Thoracic aorta (tissue), 2 donors: ENCODE data around the gene GPC6. TPM values are rescaled to one million over a fixed set of nuclear protein-coding genes. Genes with fewer than 3 reads are reported as not detected.

Source experiments
- ATAC-seq: fragments of 150-250 bp; one replicate; pipeline ENCODE4 v1.8.0; 2017; ENCODE audit warnings: low read depth; ENCODE audit not compliant: insufficient number of reproducible peaks, low FRiP score
- DNase-seq: peaks from one replicate; pipeline ENCODE4 v3.0.0-alpha.2; 2020; ENCODE audit warnings: low spot score
- H3K27ac ChIP-seq, 2 donors: fragments of 200-600 bp; sonication (generic); 1 replicate in 1 of 2; 2 replicates in 1 of 2; pipeline ENCODE4 v1.5.1; 2016; ENCODE audit warnings: mild to moderate bottlenecking in 2 of 2, moderate library complexity in 2 of 2
- H3K27me3 ChIP-seq: fragments of 200-600 bp; sonication (generic); replicated peaks from 2 replicates; pipeline ENCODE4 v1.6.0; 2016; ENCODE audit warnings: mild to moderate bottlenecking; ENCODE audit not compliant: insufficient read depth
- H3K36me3 ChIP-seq: fragments of 200-600 bp; sonication (generic); one replicate; pipeline ENCODE4 v1.5.1; 2016
- H3K4me1 ChIP-seq, 2 donors: fragments of 200-600 bp; sonication (generic); 1 replicate in 1 of 2; 2 replicates in 1 of 2; pipeline versions ENCODE4 v1.5.1 to v1.6.0; 2016; ENCODE audit warnings: low read depth in 2 of 2, mild to moderate bottlenecking in 1 of 2; ENCODE audit not compliant: control insufficient read depth in 1 of 2
- H3K4me3 ChIP-seq: fragments of 200-600 bp; sonication (generic); 2 replicates; pipeline ENCODE4 v1.5.1; 2016; ENCODE audit warnings: mild to moderate bottlenecking
- H3K9me3 ChIP-seq: fragments of 200-600 bp; sonication (generic); 2 replicates; pipeline ENCODE4 v1.5.1; 2016
- total RNA-seq, 2 donors: library from RNA; depleted of rRNA; stranded (reverse); fragments of >200 nt; gene quantifications; one replicate each; pipeline versions ENCODE4 v1.1.0 to v1.2.3, GENCODE V29; 2016
- TF ChIP-seq, protein P1 (sequence below): fragments of 200-600 bp; sonication (generic); IDR thresholded peaks from one replicate; pipeline ENCODE4 v1.5.1; 2019; ENCODE audit warnings: antibody characterized with exemption

GPC6 gene
- total RNA-seq, 2 donors from 2014 or later = 34.9 to 56.4 TPM

DNA sequence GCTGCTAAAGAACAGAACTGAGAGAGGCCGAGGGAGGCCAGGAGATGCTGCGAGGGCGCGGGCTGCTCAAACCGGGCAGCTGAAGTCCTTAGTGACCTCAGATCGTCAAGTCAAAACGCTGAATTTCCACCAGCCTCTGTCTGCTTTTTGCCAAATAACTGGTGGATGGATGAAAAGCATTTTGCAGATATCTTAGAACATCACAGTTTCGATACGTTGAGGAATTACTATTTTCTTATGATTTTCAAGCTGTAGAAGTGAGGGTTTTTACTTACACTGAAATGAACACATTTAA is 2.0 kb downstream of the GPC6 start:
- H3K4me1 ChIP-seq = peaks cover 14 to 29% of the 10 kb centered on the region in 2 donors
- TF ChIP-seq, protein P1, sequence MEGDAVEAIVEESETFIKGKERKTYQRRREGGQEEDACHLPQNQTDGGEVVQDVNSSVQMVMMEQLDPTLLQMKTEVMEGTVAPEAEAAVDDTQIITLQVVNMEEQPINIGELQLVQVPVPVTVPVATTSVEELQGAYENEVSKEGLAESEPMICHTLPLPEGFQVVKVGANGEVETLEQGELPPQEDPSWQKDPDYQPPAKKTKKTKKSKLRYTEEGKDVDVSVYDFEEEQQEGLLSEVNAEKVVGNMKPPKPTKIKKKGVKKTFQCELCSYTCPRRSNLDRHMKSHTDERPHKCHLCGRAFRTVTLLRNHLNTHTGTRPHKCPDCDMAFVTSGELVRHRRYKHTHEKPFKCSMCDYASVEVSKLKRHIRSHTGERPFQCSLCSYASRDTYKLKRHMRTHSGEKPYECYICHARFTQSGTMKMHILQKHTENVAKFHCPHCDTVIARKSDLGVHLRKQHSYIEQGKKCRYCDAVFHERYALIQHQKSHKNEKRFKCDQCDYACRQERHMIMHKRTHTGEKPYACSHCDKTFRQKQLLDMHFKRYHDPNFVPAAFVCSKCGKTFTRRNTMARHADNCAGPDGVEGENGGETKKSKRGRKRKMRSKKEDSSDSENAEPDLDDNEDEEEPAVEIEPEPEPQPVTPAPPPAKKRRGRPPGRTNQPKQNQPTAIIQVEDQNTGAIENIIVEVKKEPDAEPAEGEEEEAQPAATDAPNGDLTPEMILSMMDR = no peak
- H3K27ac ChIP-seq = peak overlapping the region; percentile 92 to 93
- H3K36me3 ChIP-seq = no peaks in the 10 kb centered on the region
- DNase-seq = no peak
- H3K4me3 ChIP-seq = peak overlapping the region; percentile 81
- no peaks in the 10 kb centered on the region for H3K27me3 ChIP-seq
- no peaks in the 10 kb centered on the region for H3K9me3 ChIP-seq
- no peak for ATAC-seq

DNA sequence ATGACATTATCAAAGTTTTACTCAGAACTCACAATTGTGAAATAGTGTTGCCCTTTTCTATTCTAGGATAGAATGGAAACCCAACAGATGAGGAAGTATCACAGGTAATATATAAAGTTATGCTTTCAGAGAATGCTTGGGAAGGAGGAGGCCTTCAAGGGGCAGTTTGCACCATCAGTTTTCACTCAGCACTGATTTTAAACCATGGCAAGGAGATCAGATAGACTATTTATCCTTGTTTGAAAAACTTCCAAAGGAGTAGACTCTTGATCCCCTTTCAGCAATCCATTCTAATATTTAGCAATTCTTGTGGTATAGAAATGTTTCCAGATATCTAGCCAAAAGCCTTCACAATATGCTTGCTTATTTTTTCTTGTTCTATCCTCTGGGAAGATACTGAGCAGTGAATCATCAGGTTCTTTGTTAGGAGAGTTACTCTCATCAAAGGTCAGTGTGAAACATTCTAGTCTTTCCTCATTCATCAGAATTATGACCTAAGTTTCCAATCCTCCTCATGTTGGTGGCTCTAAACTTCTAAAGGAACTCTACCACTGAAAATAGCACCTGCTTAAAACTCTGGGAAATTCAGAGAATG is 3.8 kb downstream of the GPC6 start:
- DNase-seq (no peak), ATAC-seq (no peak)
- H3K27ac ChIP-seq = peak overlapping the region; percentile 27 to 92
- no peaks in the 10 kb centered on the region for H3K36me3 ChIP-seq
- H3K9me3 ChIP-seq = no peaks in the 10 kb centered on the region
- peak overlapping the region; percentile 81 for H3K4me3 ChIP-seq
- TF ChIP-seq, protein P1 = no peak
- peaks cover 14 to 37% of the 10 kb centered on the region in 2 donors for H3K4me1 ChIP-seq
- H3K27me3 ChIP-seq = no peaks in the 10 kb centered on the region

DNA sequence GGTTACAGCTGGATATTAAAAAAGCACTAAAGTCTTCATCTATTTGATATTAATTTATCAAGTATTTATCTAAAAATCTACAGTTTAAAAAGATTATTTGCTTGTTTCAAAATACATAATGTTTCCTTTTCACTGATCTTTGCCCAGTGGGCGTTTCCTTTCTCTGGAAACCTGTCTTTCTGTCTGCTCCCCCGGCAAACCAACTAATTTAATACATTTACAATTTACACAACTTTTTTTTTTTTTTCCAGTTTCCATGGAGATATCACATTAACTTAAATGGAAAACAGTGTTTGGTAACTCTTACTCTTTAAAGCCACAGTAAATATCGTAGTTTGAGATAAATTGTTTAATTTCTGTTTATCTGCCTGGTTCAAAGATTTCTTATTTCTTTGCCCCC is 5.3 kb downstream of the GPC6 start:
- no peak for ATAC-seq
- no peaks in the 10 kb centered on the region for H3K9me3 ChIP-seq
- no peak overlapping the region for H3K4me3 ChIP-seq
- no peaks in the 10 kb centered on the region for H3K36me3 ChIP-seq
- TF ChIP-seq, protein P1 = no peak
- peaks cover 9 to 32% of the 10 kb centered on the region in 2 donors for H3K4me1 ChIP-seq
- no peak overlapping the region for H3K27ac ChIP-seq
- no peak for DNase-seq
- no peaks in the 10 kb centered on the region for H3K27me3 ChIP-seq

DNA sequence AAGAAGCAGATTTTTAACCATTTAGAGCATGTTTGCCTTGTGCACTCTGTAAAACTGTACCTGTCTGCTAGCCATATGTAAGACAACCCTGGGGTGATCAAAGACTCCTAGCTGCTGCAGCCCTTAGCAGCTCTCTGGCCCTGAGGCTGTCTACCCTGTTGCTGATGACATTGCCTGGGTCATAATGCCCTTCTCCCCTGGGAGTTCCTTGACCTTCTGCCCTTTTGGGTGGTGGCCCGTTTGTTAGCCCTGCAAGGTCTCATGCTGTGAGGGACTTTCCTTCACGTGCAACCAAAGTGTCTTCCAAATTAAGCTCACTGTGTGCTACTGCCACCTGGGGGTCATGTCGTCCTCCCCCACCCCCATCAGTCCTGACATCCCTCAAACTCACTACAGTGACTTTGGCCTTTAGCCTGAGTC is 7.4 kb downstream of the GPC6 start:
- H3K27ac ChIP-seq = no peak overlapping the region
- H3K4me3 ChIP-seq = no peak overlapping the region
- no peaks in the 10 kb centered on the region for H3K36me3 ChIP-seq
- peaks cover 9 to 31% of the 10 kb centered on the region in 2 donors for H3K4me1 ChIP-seq
- no peak for ATAC-seq
- DNase-seq = no peak
- H3K9me3 ChIP-seq = peaks cover 7% of the 10 kb centered on the region
- TF ChIP-seq, protein P1 = no peak
- no peaks in the 10 kb centered on the region for H3K27me3 ChIP-seq

DNA sequence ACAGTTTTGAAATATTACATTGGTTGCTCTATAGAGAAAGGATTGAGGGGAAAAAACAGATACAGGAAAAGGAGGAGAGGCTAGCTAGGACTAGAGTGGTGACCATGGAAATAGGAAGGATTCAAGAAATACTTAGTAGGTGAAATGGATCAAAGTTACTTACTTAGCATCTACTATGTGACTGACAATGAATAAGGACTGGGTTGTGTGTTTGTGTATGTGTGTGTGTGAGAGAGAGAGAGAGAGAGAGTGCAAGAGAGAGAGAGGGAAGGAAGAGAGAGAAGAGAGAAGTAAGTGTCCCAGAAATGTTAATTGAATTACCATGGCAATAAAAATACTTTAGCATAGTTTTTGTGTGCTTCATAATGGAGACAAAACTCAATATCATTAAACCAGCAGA is 7.9 kb downstream of the GPC6 start:
- Histone ChIP-seq H3K27me3 (no peaks in the 10 kb centered on the region), H3K4me3 (no peak overlapping the region), H3K36me3 (no peaks in the 10 kb centered on the region), H3K4me1 (peaks cover 9 to 27% of the 10 kb centered on the region in 2 donors), H3K9me3 (peaks cover 10% of the 10 kb centered on the region), H3K27ac (no peak overlapping the region)
- no peak for DNase-seq
- ATAC-seq = no peak
- TF ChIP-seq, protein P1 = no peak
